SW 1271 (cell line): ENCODE measurements around the gene KCNN3.
A peak's percentile ranks its signal among the peaks of the same experiment; 100 is the strongest.

Experiments
- DNase-seq, 2 experiments: peaks; one replicate each; lab custom pipeline; 2025; lab: John Stamatoyannopoulos, UW

The KCNN3 gene

DNA sequence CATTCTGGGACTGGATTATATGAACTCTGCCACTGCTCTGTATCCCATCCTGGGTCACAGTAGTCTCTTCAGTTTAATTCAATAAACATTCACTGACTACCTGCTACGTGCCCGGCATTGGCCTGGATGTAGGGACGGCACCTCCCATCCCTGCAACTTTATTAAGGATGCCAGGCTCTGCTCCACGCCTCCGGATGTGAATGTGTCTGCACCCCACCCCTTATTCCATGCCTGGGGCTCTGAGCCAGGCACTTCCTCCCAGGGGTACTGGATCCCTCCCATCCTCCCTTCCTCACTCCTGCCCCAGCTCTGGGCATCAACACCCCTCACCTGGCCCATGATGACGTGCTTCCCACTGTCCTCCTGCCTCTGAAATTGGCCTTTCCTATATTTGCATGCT is 53.7 kb downstream of the KCNN3 start:
- no peak for DNase-seq

DNA sequence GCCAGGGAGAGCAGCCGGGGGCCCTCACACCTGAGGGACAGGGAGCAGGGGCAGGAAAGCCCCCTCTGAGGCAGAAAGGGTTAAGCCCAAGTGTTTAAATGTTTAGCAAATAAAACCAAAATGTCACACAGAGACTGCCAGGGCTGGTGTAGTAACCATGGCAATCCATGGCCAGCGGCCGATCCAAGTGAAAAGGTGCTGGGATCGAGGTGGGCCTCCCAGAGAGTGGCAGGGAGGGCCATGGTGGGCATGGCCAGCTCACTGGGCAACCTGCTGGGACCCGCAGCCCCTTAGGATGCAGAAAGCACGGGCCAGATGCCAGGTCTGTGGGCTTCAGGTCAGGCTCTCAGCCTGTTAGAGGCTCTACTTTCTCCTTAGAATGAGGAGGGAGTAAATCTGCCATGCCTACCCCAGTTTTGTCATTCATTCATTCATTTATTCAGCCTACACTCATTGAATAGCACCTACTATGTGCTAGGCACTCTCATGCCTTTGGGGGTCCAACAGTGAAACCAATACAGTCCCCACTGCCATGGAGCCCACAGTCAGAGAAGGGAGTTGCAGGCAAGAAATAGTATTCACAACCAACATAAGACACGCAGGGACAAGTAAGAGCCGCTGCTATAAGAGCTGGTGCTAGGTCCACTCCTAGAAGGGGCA is 56.1 kb downstream of the KCNN3 start:
- DNase-seq: no peak

GRCh38 chr1:154813300-154813816 is 56.7 kb downstream of the KCNN3 start:
- no peak for DNase-seq

- no peak for DNase-seq
Measured at GRCh38 chr1:154812877-154813276, 57.2 kb downstream of the KCNN3 start.

DNA sequence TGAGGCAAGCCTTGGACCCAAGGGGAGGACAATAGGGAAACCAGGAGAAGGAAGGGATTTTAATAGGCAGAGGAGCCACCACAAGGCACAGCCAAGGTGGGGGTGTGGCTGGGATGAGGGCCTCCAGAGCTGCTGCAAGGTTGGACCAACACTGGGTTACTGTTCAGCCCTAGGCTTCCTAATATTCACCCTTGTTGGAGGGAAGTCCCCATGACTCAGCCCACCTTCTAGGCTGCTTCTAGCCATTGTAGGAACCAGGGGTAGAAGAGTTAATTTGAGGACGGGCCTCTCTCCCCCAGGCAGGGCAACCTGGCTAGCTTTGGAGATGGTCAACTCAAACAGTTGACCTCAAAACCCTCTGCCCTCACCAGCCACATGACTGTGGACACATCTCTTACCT is 59.5 kb downstream of the KCNN3 start:
- no peak for DNase-seq

DNA sequence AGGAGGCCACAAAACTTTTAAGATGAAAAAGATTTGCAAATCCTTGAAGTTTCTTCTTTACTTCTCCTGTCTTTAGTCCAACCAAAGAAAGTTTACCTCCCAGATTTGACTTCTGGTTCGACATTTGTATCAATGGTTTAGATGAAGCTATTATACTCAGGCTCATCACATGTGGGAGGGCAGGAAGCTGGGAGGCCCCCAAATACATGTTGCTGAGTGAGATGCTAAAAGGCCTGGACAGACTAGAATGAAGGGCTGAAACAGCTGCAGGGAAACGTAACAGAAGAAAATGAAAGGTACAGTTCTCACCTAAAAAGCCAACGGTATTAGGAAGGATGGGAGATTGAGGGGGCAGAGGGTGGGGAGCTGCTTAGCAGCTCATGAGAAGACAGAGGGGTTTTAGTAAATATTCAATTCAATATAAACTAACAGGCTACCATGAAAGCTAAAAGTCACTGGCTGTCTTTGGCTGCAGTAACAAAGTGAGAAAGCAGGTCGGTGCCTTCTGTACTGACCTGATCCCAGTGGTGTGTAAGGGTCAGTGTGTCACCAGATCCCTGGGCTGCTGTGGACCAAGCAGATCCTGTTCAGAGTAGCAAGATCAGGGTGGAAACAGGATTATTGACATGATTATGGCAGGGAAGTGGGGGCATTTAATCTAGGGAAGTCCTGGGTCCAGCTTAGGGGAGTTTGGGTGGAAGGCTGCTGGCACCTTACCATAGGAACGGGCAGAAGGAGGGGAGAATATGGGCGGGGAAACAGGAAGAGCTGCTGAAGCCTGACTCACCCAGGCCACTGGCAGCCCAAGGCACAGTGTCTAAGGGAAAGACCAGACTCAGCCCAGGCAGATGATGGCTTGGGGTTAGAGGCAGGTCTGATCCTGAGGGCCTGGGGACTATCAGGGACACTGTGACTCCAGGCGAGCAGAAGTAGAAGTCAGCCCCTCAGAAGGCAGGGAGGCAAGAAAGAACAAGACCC is 60.4 kb downstream of the KCNN3 start:
- DNase-seq: peak in 1 of 2 experiments; percentile 7

GRCh38 chr1:154808909-154809262 is 61.2 kb downstream of the KCNN3 start:
- no peak for DNase-seq

- no peak for DNase-seq
Measured at GRCh38 chr1:154808261-154808908, 61.7 kb downstream of the KCNN3 start.

DNA sequence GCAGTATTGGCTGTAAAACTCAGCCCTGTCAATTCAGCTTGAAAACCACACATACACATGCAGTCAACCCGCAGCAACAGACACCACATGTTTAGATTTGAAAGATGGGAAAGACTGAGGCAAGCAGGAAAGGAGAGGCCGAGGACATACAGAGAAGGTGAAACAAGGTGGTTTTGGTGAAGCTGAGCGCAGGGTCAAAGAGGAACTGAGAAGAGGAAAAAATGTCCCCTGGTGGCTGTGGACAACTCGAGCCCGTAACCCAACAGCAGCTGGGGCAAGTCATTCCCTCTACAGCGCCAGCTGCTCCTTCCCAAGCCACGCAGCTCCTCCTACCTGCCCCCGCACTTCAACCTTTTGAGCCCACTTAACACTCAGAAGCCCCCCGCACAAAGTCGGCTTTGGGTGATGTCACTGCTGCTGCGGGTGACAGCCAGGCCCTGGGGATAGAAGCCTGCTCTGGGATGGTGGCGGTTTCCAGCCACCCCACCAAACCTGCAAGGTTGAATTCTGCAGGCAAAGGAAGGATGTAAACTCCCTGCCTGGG is 63.0 kb downstream of the KCNN3 start:
- DNase-seq: no peak

DNA sequence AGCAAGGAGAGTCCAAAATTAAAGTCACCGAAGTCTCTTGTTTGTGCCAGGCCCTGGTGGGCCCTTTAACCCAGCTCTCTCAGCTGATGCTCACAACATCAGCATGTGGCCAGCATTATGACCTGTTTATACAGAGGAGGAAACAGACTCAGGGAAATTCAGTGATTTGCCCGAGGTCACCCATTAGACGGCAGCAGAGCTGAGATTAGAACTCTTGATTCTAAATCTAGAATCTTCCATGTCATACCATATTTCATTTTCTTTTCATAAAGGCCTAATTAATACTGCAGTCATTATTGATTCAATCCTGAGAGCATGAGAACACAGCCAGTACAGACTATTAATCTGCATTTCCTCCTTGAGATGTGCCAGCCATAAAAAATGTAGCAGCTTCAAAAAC is 63.7 kb downstream of the KCNN3 start:
- DNase-seq: no peak

DNA sequence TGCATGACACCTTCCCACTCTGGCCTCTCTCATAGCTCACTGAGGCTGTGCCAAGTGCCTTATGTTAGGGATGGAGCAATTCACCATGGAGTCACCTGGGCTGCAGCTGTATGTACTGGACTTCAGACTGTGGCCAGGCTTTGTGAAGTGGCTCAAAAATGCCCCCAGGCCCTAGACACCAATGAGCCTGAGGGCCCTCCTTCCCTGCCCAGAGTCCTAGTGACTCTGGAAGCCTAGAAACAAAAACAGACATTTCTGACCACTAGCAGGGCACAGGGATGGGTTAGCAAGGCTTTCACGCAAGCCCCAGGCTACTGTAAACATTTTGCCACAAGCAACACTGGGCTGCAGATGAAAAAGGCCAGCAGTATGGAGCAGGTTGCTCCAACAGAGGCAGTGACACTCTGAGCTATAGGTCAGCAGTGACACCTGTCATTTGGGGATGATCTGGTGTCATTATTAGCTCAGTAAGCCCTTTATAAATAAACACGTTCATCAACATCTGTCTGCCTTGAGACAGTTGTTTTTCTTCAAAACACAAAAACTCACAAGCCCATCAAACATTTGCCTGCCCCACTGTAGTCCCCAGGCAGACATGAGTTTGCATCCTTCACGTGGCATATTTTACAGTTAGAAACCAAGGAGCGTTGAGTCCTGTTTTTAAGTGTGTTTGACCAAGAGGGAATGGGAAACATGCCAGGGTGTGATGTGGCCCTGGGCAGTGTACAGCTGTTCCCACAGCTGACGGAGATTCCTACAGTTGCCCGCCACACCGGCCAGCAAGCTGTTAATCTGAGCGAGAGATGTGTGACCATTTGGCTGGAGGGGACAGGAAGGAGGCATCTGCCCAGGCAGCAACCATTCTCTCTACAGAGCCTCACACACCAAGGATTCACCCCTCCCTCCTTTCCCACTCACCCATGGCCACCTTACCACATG is 66.8 kb downstream of the KCNN3 start:
- DNase-seq: no peak

DNA sequence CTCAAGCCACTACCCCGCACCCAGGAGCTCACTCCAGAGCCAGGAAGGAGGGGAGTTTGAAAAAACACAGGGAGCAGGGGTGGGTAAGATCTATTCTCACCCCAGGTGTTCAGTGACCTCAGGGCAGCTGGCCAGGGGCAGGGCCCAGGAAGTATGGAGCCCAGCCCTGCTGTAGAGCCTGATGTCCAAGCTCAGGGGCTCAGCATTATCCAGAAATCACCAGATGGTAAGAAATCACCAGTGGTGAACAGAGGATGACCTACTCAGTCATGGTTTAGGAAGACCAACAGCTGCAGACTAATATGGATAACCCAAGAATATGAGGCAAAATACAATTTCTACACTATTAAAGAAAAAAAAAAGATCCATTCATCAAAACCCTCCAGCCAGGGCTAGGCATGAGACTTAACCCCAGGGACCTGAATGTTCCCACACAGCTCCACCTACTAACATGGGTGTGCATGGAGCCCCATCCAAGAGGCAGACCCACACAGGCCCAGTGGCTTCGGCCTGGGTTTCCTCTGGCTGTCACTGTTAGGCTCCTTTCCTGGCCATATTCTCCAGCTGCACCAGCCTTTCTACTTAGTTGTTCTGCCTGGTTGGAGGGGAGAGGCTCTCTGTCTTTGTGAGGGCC is 67.6 kb downstream of the KCNN3 start:
- no peak for DNase-seq

GRCh38 chr1:154801234-154802011 is 68.7 kb downstream of the KCNN3 start:
- DNase-seq: no peak

DNA sequence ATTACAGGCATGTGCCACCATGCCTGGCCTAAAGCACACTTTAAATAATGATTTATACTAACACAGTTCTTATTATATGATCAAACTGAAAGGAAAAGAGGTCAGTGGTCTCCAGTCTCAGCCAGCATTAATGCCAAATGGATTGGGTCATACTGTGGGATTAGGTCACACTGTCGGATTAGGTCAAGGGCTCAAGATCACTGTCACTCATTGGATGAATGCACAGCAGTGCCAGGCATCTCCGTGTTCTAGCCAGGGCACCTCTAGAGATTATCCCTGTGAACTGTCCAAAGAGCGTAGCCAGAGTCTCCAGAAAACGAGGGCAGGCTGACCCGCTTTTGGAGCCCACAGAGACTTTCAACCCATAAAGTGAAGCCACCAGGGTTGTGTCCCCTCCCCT is 70.9 kb downstream of the KCNN3 start:
- DNase-seq: no peak

GRCh38 chr1:154798645-154799044 is 71.4 kb downstream of the KCNN3 start:
- DNase-seq: no peak

- no peak for DNase-seq
Measured at GRCh38 chr1:154797175-154797574, 72.9 kb downstream of the KCNN3 start.

DNA sequence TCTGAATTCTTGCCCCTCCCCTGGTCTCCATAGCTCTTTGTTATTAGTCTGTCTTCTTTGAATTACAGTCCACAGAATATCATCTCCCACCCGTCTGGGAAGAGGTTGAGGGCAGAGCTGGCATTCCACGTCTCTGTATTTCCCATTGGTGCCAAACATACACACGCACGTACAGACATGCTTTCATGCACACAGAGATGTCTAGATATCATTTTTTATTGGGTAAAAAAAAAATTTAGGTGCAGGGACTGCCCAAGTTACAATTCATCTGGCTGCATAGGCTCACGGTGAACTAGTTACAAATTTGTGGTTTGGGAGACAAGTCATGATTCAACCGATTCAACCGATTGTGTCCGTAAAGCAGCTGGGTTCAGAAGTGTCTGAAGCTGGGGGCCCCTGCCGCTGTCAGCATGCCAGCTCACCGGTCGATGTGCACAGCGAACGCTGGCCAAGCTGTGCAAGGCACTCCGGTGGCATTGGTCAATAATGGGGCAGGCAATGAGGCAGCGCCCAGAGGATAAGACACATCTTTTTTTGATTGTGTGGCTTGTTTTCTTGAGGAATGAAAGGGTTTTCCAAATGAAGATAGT is 73.7 kb downstream of the KCNN3 start:
- no peak for DNase-seq

DNA sequence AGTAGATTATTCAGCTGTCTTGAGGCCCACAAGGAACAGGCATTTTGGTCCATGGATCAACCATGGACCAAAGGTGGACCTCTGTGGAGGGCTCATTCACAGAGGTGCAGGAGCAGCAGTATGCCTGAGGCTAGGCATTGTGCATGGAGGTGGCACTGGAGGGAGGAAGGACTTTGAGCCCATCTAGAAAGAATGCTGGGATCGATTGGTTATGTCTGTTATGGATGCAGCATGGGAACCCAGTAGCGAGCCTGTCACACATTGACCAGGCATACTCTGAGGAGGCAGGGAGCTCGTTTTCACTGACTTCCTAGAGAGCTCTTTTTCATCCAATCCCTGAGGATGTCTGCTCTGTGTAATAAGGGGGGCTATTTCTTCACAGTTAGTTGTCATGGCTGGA is 75.5 kb downstream of the KCNN3 start:
- no peak for DNase-seq

DNA sequence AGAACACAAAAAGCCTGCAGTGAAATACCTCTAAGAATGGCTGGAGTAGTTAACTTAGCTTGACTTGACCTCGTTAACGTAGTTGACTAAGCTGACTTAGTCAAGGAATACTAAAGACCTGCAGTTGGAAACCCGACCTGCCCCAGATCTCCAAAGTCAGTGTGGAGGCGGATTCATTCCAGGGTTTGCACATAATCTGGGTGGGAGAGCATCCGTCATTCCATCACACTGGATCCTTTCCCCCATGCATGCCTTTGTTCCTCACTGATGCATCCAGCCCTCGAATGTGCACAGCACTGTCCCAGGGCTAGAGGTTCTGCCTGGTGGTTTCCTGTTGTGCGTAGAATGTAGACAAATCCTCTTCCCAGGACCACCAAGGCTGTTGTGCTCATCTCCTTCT is 76.4 kb downstream of the KCNN3 start:
- DNase-seq: no peak

DNA sequence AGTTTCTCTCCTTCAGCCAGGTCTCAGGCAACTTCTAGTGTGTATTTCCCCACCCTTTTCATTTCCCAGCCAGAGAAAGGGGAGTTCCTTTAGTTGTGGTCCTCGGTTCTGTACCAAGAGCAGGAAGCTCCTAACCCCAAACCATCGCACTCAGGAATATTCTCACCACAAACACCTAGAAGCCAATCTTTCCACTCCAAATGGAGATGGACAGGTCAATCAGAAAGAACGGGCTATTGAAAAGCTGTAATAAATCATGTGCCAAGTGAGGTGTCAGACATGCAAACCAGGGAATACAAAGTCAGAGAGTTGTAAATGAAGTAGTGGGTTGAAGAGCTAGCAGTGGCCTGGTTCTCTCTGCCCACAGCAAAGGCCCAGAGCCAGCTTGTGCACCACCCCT is 77.2 kb downstream of the KCNN3 start:
- DNase-seq: no peak
